ENCODE measurements around the gene PPP1R27. TPM values are rescaled to one million over a fixed set of nuclear protein-coding genes. Genes with fewer than 3 reads are reported as not detected.

Gene PPP1R27
- total and polyA plus RNA-seq, 9 of the 15 experiments (the other 6 are each of a cell fraction or from before 2014, with no cell fraction given) = 0.29 to 6.9 (median 1.5) TPM; not detected in 2

GRCh38 chr17:81858967-81859905 lies 24.4 kb upstream of the PPP1R27 start (continued):
- TF ChIP-seq CUX1 (CRISPR knock-in tag; IDR thresholded peaks at IDR 0.05) = no peak
- TF ChIP-seq NELFE (IDR thresholded peaks at IDR 0.05; ENCODE audit: insufficient read depth, insufficient read length) = no peak
- TF ChIP-seq ARID4B (CRISPR knock-in tag; IDR thresholded peaks at IDR 0.05) = no peak
- no peak for TF ChIP-seq ZNF253 (CRISPR knock-in tag; conservative IDR thresholded peaks at IDR 0.05)
- no peak for TF ChIP-seq SFPQ (IDR thresholded peaks at IDR 0.05; ENCODE audit: low read depth, low read length)
- TF ChIP-seq TCFL5 (CRISPR knock-in tag; conservative IDR thresholded peaks at IDR 0.05) = no peak
- peak; percentile 55 for TF ChIP-seq TCF3 (CRISPR knock-in tag; IDR thresholded peaks at IDR 0.05)
- no peak for TF ChIP-seq RBM39 (optimal IDR thresholded peaks at IDR 0.05; ENCODE audit: low read depth, low read length)
- TF ChIP-seq USF1 (CRISPR knock-in tag; IDR thresholded peaks at IDR 0.05) = no peak
- TF ChIP-seq TEAD1 (CRISPR knock-in tag; IDR thresholded peaks at IDR 0.05) = no peak
- TF ChIP-seq HNRNPLL (IDR thresholded peaks at IDR 0.05; ENCODE audit: low read depth, low read length, poor library complexity, severe bottlenecking) = no peak
- TF ChIP-seq COPS2 (conservative IDR thresholded peaks at IDR 0.05) = no peak
- TF ChIP-seq ZFX (CRISPR knock-in tag; IDR thresholded peaks at IDR 0.05) = no peak
